Kidney (tissue), 14 donors: ENCODE measurements around the gene FGD3. TPM values are rescaled to one million over a fixed set of nuclear protein-coding genes. Genes with fewer than 3 reads are reported as not detected.

Experiments used
- DNase-seq, 5 donors: peaks; one replicate each; pipeline ENCODE4 v3.0.0-alpha.2; 2013 to 2020
- FAIRE-seq: peaks from 2 replicates; lab custom pipeline; 2012; peaks lifted over from hg19 to GRCh38; lab: Jason Lieb, UNC
- H3K27ac ChIP-seq, 2 donors: one replicate each; pipeline ENCODE4 v1.7.0; 2013; ENCODE audit warnings: low read depth in 2 of 2, low read length in 2 of 2, inconsistent platforms in 1 of 2
- H3K27me3 ChIP-seq: one replicate; pipeline ENCODE4 v1.7.1; 2013; ENCODE audit warnings: low read length, inconsistent platforms; ENCODE audit not compliant: control insufficient read depth, insufficient read depth
- H3K36me3 ChIP-seq, 3 donors: one replicate each; pipeline versions ENCODE4 v1.7.0 to v1.7.1; 2013; ENCODE audit warnings: low read length in 3 of 3, control low read depth in 1 of 3, inconsistent platforms in 1 of 3; ENCODE audit not compliant: insufficient read depth in 3 of 3, control insufficient read depth in 2 of 3
- H3K4me1 ChIP-seq, 3 donors: one replicate each; pipeline versions ENCODE4 v1.7.0 to v1.7.1; 2013; ENCODE audit warnings: low read length in 3 of 3, inconsistent platforms in 1 of 3, low read depth in 1 of 3; ENCODE audit not compliant: control insufficient read depth in 2 of 3, insufficient read depth in 2 of 3
- H3K4me3 ChIP-seq, 3 donors: one replicate each; pipeline versions ENCODE4 v1.7.0 to v1.8.1; 2013; ENCODE audit warnings: low read length in 3 of 3, control low read depth in 1 of 3, inconsistent platforms in 1 of 3
- H3K9ac ChIP-seq, 3 donors: one replicate each; pipeline versions ENCODE4 v1.7.0 to v1.7.1; 2013; ENCODE audit warnings: low read length in 3 of 3, control low read depth in 1 of 3, inconsistent platforms in 1 of 3
- H3K9me3 ChIP-seq, 3 donors: one replicate each; pipeline versions ENCODE4 v1.7.0 to v1.7.1; 2013; ENCODE audit warnings: low read length in 3 of 3, control low read depth in 1 of 3, inconsistent platforms in 1 of 3; ENCODE audit not compliant: control insufficient read depth in 2 of 3, insufficient read depth in 1 of 3
- CTCF ChIP-seq: IDR thresholded peaks from 3 replicates; pipeline ENCODE4 v1.5.1; 2012; ENCODE audit warnings: mild to moderate bottlenecking, moderate library complexity, borderline replicate concordance; ENCODE audit not compliant: insufficient read depth; ENCODE audit errors: extremely low read depth
- intact Hi-C: fragments of 100-400 bp; cut with DNase I; formaldehyde crosslinking; loops from one replicate; pipeline ENCODE4 v1.11.1; 2022
- polyA plus RNA-seq: library from polyadenylated mRNA; stranded (reverse); fragments of 350-450 nt; fragmentation: Illumina TruSeq; extraction: RNeasy Lipid Tissue Mini Kit (QIAGEN cat#74804); gene quantifications from one replicate; pipeline ENCODE4 v1.2.3, GENCODE V29; 2014; ENCODE audit warnings: low read depth, low replicate concordance; ENCODE audit not compliant: insufficient read depth
- total RNA-seq: library from RNA; stranded (reverse); fragmentation: NEBNext Ultra II Directional; extraction: Animal tissue kit (Norgen Biotek cat#: 25700); gene quantifications from one replicate; pipeline ENCODE4 v1.2.1, GENCODE V29; 2021
- donor health status: control.
- donor health status: control.
- donor health status: control.
- donor health status: control.
- donor health status: control.
- donor health status: DM: yes; HTN: yes; CAD: no.
- donor health status: Normal renal cell carcinoma (clear cell type).

The FGD3 gene
- total and polyA plus RNA-seq, 2 donors from 2014 or later = 7.4 to 12.1 TPM

DNA sequence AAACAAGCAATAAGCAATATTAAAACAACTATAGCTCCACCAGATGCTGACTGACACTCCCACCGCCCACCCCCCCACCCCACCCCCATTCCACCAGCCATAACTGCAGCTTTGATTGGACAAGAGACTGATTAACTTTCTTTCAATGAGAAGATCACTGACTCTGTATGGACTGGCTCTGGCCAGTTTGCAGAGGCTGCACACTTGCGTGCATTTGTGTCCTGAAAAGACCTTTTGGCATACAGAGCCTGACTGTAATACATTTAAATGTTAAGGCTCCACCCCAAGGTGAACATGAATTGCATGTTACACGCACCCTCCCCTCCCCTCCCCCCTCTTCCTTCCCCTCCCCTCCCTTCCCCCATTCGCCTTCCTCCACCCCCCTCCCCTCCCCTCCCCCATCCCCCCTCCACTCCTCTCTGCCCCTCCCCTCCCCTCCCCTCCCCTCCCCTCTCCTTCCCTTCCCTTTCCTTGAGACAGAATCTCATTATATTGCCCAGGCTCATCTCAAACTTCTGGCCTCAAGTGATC lies 31.1 kb downstream of the FGD3 start:
- no peak overlapping the region for H3K9ac ChIP-seq
- H3K4me3 ChIP-seq = no peak overlapping the region
- no peak for FAIRE-seq
- H3K36me3 ChIP-seq = no peaks in the 10 kb centered on the region
- H3K9me3 ChIP-seq = no peaks in the 10 kb centered on the region
- no peak for TF ChIP-seq CTCF
- no peak overlapping the region for H3K27ac ChIP-seq
- H3K27me3 ChIP-seq = no peaks in the 10 kb centered on the region
- H3K4me1 ChIP-seq = peaks cover 0 to 12% (median 3%) of the 10 kb centered on the region in 3 donors
- intact Hi-C loops = no loop called here
- DNase-seq = peak in 1 of 5 donors; percentile 36

DNA sequence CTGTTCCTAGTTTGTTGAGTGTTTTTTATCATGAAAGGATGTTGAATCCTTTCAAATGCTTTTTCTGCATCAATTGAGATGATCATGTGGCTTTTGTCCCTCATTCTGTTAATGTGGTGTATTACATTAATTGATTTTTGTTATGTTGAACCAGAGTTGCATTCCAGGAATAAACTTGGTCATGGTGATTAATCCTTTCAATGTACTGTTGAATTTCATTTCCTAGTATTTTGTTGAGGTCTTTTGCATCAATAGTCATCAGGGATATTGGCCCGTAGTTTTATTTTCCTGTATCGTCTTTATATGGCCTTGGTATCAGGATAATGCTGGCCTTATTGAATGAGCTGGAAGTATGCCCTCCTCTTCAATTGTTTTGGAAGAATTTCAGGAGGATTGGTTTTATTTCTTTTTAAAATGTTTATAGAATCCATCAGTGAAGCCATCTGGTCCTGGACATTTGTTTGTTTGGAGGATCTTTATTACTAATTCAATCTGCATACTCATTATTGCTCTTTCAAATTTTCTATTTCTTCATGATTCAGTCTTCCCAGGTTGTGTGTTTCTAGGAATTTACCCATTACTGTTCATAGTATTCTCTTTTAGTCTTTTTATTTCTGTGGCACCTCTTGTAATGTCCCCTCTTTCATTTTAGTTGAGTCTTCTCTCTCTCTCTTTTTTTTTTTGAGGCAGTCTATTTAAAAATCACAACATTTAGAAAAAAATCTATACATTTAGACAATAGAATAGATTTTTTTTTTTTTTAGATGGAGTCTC lies 32.1 kb downstream of the FGD3 start:
- TF ChIP-seq CTCF = no peak
- Histone ChIP-seq H3K27ac (no peak overlapping the region), H3K4me3 (no peak overlapping the region), H3K9me3 (peaks cover 0 to 5% (median 0%) of the 10 kb centered on the region in 3 donors), H3K27me3 (no peaks in the 10 kb centered on the region), H3K9ac (no peak overlapping the region), H3K36me3 (no peaks in the 10 kb centered on the region), H3K4me1 (peaks cover 0 to 10% (median 3%) of the 10 kb centered on the region in 3 donors)
- intact Hi-C loops = no loop called here
- FAIRE-seq = no peak
- DNase-seq = no peak

- intact Hi-C loops = no loop called here
- Histone ChIP-seq H3K36me3 (no peaks in the 10 kb centered on the region), H3K27me3 (no peaks in the 10 kb centered on the region), H3K4me1 (peaks cover 0 to 9% (median 3%) of the 10 kb centered on the region in 3 donors), H3K27ac (no peak overlapping the region), H3K4me3 (no peak overlapping the region), H3K9me3 (peaks cover 0 to 5% (median 0%) of the 10 kb centered on the region in 3 donors), H3K9ac (no peak overlapping the region)
- DNase-seq = no peak
- no peak for FAIRE-seq
- no peak for TF ChIP-seq CTCF
Observed at GRCh38 chr9:92980085-92980745, 32.9 kb downstream of the FGD3 start.
